ENCODE data around the gene NATD1.

The NATD1 gene

DNA sequence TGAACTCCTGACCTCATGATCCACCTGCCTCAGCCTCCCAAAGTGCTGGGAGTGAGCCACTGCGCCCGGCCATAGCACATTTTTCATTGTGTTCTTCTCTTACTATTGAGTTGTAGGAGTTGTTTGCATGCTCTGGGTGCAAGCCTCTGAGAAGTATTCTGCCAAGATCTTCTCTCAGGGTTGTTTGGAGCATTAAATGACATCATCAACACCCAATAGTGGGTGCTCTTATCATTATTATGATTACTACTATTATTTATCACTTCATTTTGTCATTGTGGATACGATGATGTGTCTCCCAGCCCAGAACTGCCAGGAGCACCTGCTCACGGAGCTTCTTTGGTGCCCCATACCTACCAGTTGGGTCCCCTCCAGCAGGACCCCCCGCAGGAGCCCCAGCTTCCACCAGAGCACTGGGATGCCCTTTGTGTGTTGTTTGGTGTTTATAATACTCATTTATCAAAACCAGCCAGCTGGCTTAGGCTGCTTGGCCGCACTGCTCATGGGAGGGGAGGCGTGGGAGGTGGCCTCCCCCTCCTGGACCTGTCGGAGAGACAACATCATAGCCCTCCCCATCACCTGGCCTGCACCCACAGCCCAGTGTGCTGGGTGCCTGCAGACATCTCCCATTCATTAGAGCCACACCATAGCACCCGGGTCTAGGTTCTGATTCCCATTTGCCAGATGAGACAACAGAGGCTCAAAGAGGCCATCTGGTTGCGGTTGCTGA lies 18.4 kb upstream of the NATD1 start:
- H3K9me3 ChIP-seq (ENCODE audit: control insufficient read depth, insufficient read depth, low read depth, low read length): no peaks in the 10 kb centered on the region
- H3K27me3 ChIP-seq (ENCODE audit: control insufficient read depth, insufficient read depth, low read length): peaks cover 16% of the 10 kb centered on the region
- peaks cover 11% of the 10 kb centered on the region; the same call in 1 of the 2 replicates for H3K4me1 ChIP-seq (ENCODE audit: control insufficient read depth, insufficient read depth, low read length)
- no peaks in the 10 kb centered on the region for H3K36me3 ChIP-seq (ENCODE audit: control insufficient read depth, insufficient read depth, low read length)
- H3K9ac ChIP-seq (ENCODE audit: low read length): no peak overlapping the region
- no peak overlapping the region for H3K4me3 ChIP-seq (ENCODE audit: low read depth, low read length)
- H3K27ac ChIP-seq (ENCODE audit: low read depth, low read length): no peak overlapping the region

DNA sequence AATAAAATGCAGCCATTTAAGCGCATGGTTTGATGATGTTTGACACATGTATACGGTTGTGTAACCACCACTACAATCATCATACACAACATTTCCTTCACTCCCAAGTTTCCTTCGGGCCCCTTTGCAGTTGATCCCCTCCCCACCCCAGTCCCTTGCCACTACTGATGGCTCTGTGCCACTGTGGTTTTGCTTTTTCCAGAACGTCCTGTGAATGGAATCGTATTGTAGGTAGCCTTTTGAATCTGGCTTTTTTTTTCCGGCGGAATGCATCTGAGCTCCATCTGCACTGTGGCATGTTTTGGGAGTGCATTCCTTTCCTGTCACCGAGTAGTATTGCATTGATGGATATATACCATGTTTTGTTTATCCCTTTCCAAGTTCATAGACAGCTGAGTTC lies 16.2 kb upstream of the NATD1 start:
- peaks cover 2% of the 10 kb centered on the region; the same call in 1 of the 2 replicates for H3K27me3 ChIP-seq (ENCODE audit: control insufficient read depth, insufficient read depth, low read length)
- H3K9me3 ChIP-seq (ENCODE audit: control insufficient read depth, insufficient read depth, low read depth, low read length): no peaks in the 10 kb centered on the region
- H3K27ac ChIP-seq (ENCODE audit: low read depth, low read length): no peak overlapping the region
- no peak overlapping the region for H3K9ac ChIP-seq (ENCODE audit: low read length)
- no peaks in the 10 kb centered on the region; the same call in 1 of the 2 replicates for H3K4me1 ChIP-seq (ENCODE audit: control insufficient read depth, insufficient read depth, low read length)
- no peak overlapping the region for H3K4me3 ChIP-seq (ENCODE audit: low read depth, low read length)
- H3K36me3 ChIP-seq (ENCODE audit: control insufficient read depth, insufficient read depth, low read length): no peaks in the 10 kb centered on the region

DNA sequence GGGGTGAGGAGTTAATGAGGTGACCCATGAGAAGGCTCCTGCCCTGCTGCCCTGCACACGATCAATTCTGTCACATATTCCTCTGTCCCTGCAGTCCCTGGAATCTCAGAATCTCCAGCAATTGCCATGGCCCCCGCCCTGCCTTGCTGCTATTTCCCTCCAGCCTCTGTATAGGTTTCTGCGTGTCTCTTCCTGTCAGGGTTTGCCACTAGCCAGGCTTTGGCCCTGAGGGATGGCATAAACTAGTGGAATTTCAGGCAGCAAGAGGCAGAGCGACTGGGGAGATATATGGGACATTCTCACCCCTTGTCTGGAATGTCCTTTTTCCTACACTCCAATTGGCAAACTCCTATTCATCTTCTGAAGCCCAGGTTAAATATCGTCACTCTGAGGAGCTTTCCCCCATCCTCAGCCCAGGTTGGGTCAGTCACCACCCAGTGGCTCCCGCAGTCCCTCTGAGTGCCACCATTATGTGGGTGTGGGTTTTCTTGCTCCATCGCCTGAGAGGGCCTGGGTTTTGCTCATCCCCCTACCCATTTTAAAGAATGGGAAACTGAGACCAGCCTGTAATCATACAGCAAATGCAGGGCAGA lies 15.5 kb upstream of the NATD1 start:
- Histone ChIP-seq H3K9ac (ENCODE audit: low read length) (no peak overlapping the region), H3K27me3 (ENCODE audit: control insufficient read depth, insufficient read depth, low read length) (no peaks in the 10 kb centered on the region), H3K27ac (ENCODE audit: low read depth, low read length) (no peak overlapping the region), H3K4me1 (ENCODE audit: control insufficient read depth, insufficient read depth, low read length) (no peaks in the 10 kb centered on the region; the same call in 1 of the 2 replicates), H3K4me3 (ENCODE audit: low read depth, low read length) (no peak overlapping the region), H3K9me3 (ENCODE audit: control insufficient read depth, insufficient read depth, low read depth, low read length) (no peaks in the 10 kb centered on the region), H3K36me3 (ENCODE audit: control insufficient read depth, insufficient read depth, low read length) (no peaks in the 10 kb centered on the region)

DNA sequence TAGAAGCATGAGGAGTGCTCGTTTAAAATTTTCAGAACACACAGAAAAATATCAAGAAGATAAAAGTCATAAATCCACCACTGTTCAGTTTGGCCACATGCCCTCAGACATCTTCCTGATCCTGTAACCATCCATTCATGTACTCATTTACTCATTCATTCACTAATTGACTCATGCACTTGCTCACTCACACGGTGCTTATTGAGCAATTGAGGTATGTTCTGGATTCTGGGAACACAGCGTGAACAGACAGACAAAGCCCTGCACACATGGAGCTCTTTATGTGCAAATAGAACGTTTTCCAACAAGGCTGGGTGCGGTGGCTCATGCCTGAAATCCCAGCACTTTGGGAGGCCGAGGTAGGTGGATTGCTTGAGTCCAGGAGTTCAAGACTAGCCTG lies 10.2 kb upstream of the NATD1 start:
- Histone ChIP-seq H3K4me1 (ENCODE audit: control insufficient read depth, insufficient read depth, low read length) (no peaks in the 10 kb centered on the region; the same call in 1 of the 2 replicates), H3K27ac (ENCODE audit: low read depth, low read length) (no peak overlapping the region), H3K36me3 (ENCODE audit: control insufficient read depth, insufficient read depth, low read length) (no peaks in the 10 kb centered on the region), H3K4me3 (ENCODE audit: low read depth, low read length) (no peak overlapping the region), H3K9ac (ENCODE audit: low read length) (no peak overlapping the region), H3K9me3 (ENCODE audit: control insufficient read depth, insufficient read depth, low read depth, low read length) (no peaks in the 10 kb centered on the region), H3K27me3 (ENCODE audit: control insufficient read depth, insufficient read depth, low read length) (no peaks in the 10 kb centered on the region)

DNA sequence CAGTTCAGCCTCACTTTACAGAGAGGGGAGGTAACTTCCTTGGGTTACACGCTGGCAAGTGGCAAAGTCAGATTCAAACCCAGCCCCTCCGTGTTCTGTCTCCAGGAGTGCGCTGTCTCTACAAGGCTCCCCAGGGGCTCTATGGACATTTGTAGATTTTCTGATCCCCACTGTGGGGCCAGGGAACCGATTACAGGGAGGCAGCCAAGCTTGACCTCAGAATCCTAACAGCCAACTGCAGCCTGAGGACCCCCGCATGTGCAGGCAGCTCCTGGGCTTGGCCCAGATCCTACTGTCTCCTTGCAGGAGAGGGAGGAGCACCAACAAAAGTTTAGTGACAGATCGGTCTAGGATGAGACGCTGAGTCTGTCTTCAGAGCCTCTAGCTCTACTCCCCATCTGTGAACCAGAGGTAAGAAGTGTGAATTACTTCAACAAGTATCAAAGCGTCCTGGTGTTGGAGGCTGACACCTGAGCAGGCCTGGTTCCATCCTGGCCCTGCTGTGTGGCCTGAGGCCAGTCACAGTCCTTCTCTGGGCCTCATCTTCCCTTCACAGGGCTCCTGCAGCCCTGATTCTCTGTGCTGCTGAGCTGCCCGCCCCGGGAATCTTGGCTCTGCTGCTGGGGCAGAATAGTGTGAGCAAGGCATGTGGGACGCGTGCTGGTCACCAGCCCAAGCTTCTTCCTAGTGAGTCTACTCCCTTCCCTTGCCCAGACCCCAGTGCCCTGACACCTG lies 9.2 kb upstream of the NATD1 start:
- H3K9me3 ChIP-seq (ENCODE audit: control insufficient read depth, insufficient read depth, low read depth, low read length): no peaks in the 10 kb centered on the region
- H3K4me1 ChIP-seq (ENCODE audit: control insufficient read depth, insufficient read depth, low read length): peaks cover 5% of the 10 kb centered on the region
- H3K36me3 ChIP-seq (ENCODE audit: control insufficient read depth, insufficient read depth, low read length): no peaks in the 10 kb centered on the region
- no peak overlapping the region for H3K27ac ChIP-seq (ENCODE audit: low read depth, low read length)
- H3K4me3 ChIP-seq (ENCODE audit: low read depth, low read length): no peak overlapping the region
- H3K9ac ChIP-seq (ENCODE audit: low read length): no peak overlapping the region
- H3K27me3 ChIP-seq (ENCODE audit: control insufficient read depth, insufficient read depth, low read length): no peaks in the 10 kb centered on the region

DNA sequence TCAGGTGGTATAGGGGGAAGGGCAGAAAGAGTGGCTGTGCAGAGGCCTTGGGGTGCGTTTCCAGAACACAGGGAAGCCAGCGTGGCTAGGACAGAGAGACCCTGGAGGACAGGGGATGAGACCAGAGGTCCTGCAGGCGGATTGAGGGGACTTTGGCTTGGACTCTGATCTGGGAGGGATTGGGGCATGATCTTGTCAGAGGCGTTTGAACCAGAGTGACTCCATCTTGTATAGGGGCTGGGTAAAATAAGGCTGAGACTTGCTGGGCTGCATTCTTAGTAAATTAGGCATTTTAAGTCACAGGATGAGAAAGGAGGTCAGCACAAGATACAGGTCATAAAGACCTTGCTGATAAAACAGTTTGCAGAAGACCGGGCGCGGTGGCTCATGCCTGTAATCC lies 5.4 kb upstream of the NATD1 start:
- H3K27me3 ChIP-seq (ENCODE audit: control insufficient read depth, insufficient read depth, low read length): no peaks in the 10 kb centered on the region
- H3K9ac ChIP-seq (ENCODE audit: low read length): no peak overlapping the region
- no peaks in the 10 kb centered on the region for H3K9me3 ChIP-seq (ENCODE audit: control insufficient read depth, insufficient read depth, low read depth, low read length)
- H3K4me3 ChIP-seq (ENCODE audit: low read depth, low read length): no peak overlapping the region
- peaks cover 25% of the 10 kb centered on the region for H3K4me1 ChIP-seq (ENCODE audit: control insufficient read depth, insufficient read depth, low read length)
- H3K27ac ChIP-seq (ENCODE audit: low read depth, low read length): no peak overlapping the region
- no peaks in the 10 kb centered on the region for H3K36me3 ChIP-seq (ENCODE audit: control insufficient read depth, insufficient read depth, low read length)

DNA sequence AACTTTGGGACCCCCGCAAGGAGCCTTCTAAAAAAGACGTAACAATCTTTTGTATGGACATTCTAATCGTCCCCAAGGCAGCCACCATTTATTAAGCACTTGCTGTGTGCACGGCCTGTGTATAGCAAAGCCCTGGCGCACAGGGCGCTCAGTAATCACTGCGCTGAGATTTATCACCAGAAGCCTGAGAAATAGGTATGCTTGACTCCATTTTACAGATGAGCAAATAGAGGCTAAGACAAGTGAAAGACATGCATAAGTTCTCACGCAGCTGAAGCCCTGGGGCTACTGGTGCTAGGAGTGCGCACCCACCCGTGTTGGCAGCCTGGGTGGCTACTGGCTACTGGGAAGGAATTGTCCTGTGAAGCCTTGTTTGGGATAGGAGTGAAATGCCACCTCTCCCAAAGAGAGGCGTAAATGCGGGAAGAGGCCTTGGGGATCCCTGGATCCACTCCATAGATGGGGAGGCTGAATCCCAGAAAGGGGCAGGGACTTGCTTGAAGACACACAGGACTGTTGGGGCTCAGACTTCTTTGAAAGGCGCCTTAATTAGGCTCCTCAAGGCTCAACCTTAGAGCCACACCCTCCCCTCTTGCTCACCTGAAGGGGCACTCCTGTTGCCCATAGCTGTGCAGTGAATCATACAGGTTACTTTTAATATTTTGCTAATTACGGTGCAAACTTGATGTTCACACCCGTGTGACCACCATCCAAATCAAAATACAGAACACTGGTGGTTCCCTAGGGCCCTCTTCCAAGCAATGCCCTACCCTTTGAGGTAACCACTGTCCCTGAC lies 634 bp upstream of the NATD1 start:
- H3K27me3 ChIP-seq (ENCODE audit: control insufficient read depth, insufficient read depth, low read length): no peaks in the 10 kb centered on the region
- peak overlapping the region; percentile 47 for H3K9ac ChIP-seq (ENCODE audit: low read length)
- H3K9me3 ChIP-seq (ENCODE audit: control insufficient read depth, insufficient read depth, low read depth, low read length): no peaks in the 10 kb centered on the region
- H3K27ac ChIP-seq (ENCODE audit: low read depth, low read length): no peak overlapping the region; the same call in 1 of the 2 replicates
- H3K4me1 ChIP-seq (ENCODE audit: control insufficient read depth, insufficient read depth, low read length): peaks cover 38% of the 10 kb centered on the region
- H3K36me3 ChIP-seq (ENCODE audit: control insufficient read depth, insufficient read depth, low read length): no peaks in the 10 kb centered on the region
- H3K4me3 ChIP-seq (ENCODE audit: low read depth, low read length): peak overlapping the region; percentile 58

DNA sequence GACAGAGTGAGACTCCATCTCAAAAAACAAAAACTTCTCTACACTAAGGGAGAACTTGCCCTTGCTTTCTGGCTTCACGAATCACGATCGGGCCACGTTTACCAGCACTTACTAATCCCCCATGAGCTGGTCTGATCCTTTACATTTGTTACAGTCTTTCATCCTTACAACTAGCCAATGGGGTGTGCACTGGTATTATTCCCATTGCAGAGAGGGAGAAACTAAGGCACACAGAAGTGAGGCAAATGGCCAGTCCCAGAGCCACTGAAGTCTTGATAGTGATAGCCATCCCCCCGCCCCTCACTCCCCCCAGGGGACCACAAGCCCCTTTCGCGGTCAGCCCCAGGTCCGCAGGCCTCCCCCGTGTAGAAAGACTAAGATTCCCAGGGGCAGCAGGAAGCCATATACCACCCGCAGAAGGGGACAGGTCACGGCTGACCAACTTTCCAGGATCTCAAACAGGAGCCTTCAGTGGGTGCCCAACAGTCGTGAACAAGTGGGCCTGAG lies 868 bp downstream of the NATD1 start:
- H3K4me3 ChIP-seq (ENCODE audit: low read depth, low read length): peak overlapping the region; percentile 58
- no peak overlapping the region for H3K27ac ChIP-seq (ENCODE audit: low read depth, low read length)
- no peaks in the 10 kb centered on the region for H3K9me3 ChIP-seq (ENCODE audit: control insufficient read depth, insufficient read depth, low read depth, low read length)
- H3K9ac ChIP-seq (ENCODE audit: low read length): no peak overlapping the region
- H3K36me3 ChIP-seq (ENCODE audit: control insufficient read depth, insufficient read depth, low read length): 0 out of 2 replicates have a peak, but pooled peaks cover 2% of the 10 kb centered on the region
- no peaks in the 10 kb centered on the region for H3K27me3 ChIP-seq (ENCODE audit: control insufficient read depth, insufficient read depth, low read length)
- H3K4me1 ChIP-seq (ENCODE audit: control insufficient read depth, insufficient read depth, low read length): peaks cover 33% of the 10 kb centered on the region

DNA sequence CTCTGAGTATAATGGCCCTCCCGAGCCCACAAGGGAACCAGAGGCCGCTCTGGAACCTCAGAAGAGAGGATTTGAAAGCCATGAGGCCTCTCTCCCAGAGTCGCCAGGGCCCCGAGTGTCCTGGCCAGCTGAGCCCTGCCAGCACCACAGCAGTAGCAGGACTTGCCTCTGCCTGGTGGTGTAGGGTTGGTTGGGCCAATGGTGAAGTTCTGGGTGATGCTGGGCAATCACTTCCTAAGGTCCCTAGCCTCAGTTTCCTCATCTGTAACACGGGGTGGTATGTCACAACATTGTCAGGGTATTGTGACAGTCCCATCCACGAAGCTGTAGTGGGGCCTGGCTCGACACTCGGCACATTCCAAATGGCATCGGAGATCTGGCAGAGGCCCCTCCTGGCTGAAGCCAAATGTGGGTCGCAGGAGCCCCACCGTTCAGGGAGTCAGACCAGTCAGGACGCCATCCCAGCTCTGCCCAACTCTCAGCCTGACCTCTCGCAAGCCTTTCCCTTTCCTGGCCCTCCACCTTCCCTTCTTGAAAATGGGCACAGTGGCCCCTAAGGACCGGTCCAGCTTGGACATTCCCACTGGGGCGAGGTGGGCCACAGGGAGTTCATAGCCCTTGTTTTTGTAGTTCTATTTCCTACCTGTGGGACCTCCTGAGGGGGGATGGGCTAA lies 1.7 kb downstream of the NATD1 start:
- Histone ChIP-seq H3K9ac (ENCODE audit: low read length) (no peak overlapping the region), H3K36me3 (ENCODE audit: control insufficient read depth, insufficient read depth, low read length) (0 out of 2 replicates have a peak, but pooled peaks cover 3% of the 10 kb centered on the region), H3K27ac (ENCODE audit: low read depth, low read length) (no peak overlapping the region), H3K4me3 (ENCODE audit: low read depth, low read length) (peak overlapping the region; percentile 58; the same call in 1 of the 2 replicates), H3K9me3 (ENCODE audit: control insufficient read depth, insufficient read depth, low read depth, low read length) (no peaks in the 10 kb centered on the region), H3K4me1 (ENCODE audit: control insufficient read depth, insufficient read depth, low read length) (peaks cover 27% of the 10 kb centered on the region), H3K27me3 (ENCODE audit: control insufficient read depth, insufficient read depth, low read length) (no peaks in the 10 kb centered on the region)

DNA sequence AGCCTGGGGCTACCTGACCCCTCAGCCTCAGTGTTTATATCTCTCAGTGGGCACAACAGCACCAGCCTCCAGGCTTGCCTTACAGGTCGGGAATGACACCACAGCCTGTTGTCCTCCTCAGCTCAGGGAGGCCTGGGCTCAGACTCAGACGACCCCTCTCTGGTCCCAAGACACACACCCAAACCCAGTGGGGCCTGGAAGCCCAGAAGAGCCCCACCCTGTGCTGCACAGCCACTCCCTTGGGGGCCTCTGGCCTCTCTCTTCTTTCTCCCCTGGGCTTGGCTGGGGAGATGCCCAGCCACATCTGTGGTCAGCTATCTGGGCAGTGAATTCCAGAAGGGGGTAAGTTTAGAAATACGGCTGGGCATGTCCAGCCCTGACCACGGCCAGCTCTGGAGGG lies 2.4 kb downstream of the NATD1 start:
- Histone ChIP-seq H3K27me3 (ENCODE audit: control insufficient read depth, insufficient read depth, low read length) (no peaks in the 10 kb centered on the region), H3K4me1 (ENCODE audit: control insufficient read depth, insufficient read depth, low read length) (peaks cover 26% of the 10 kb centered on the region), H3K9ac (ENCODE audit: low read length) (no peak overlapping the region), H3K27ac (ENCODE audit: low read depth, low read length) (no peak overlapping the region), H3K4me3 (ENCODE audit: low read depth, low read length) (no peak overlapping the region), H3K36me3 (ENCODE audit: control insufficient read depth, insufficient read depth, low read length) (0 out of 2 replicates have a peak, but pooled peaks cover 3% of the 10 kb centered on the region), H3K9me3 (ENCODE audit: control insufficient read depth, insufficient read depth, low read depth, low read length) (no peaks in the 10 kb centered on the region)
